ES-I3 (cell line): Measurements from ENCODE around the gene TMEM200A.

Experiments
- H3K36me3 ChIP-seq: 2 replicates; pipeline ENCODE4 v1.6.1; 2013; ENCODE audit warnings: mild to moderate bottlenecking, low read length, control low read depth, moderate library complexity; ENCODE audit not compliant: insufficient read depth
- H3K4me1 ChIP-seq: 2 replicates; pipeline ENCODE4 v1.6.1; 2013; ENCODE audit warnings: mild to moderate bottlenecking, control low read depth, low read length; ENCODE audit not compliant: insufficient read depth
- H3K9ac ChIP-seq: 2 replicates; pipeline ENCODE4 v1.6.1; 2013; ENCODE audit warnings: low read depth, mild to moderate bottlenecking, low read length, moderate library complexity
- H3K9me3 ChIP-seq: 2 replicates; pipeline ENCODE4 v1.6.1; 2013; ENCODE audit warnings: mild to moderate bottlenecking, low read length, moderate library complexity; ENCODE audit not compliant: control insufficient read depth, insufficient read depth

TMEM200A gene

GRCh38 chr6:130367767-130368166 is 1.9 kb downstream of the TMEM200A start:
- Histone ChIP-seq H3K9ac (no peak overlapping the region), H3K4me1 (peaks cover 7% of the 10 kb centered on the region), H3K36me3 (no peaks in the 10 kb centered on the region), H3K9me3 (no peaks in the 10 kb centered on the region)

- Histone ChIP-seq H3K9me3 (no peaks in the 10 kb centered on the region), H3K9ac (no peak overlapping the region), H3K36me3 (no peaks in the 10 kb centered on the region), H3K4me1 (peaks cover 11% of the 10 kb centered on the region)
Observed at GRCh38 chr6:130368576-130368975, 2.8 kb downstream of the TMEM200A start.

DNA sequence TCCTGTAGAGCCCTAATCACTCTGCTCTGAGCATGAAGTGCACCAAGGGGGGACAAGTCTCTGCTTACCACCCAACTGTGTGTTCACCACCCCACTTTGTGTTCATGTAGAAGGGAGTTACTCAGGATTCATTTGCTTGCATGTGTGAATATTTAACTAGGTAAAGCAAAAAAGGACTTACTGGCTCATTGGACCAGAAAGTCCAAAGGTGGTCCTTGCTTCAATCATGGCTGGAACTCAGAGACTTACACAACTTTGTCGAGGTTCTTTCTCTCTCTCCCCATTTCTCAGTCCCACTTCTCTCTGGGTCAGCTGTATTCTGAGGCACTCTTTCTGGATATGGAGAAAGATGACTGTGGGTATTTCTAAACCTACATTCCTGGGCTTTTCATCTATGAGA is 4.0 kb downstream of the TMEM200A start:
- H3K9me3 ChIP-seq, result no peaks in the 10 kb centered on the region
- H3K36me3 ChIP-seq, result no peaks in the 10 kb centered on the region
- no peak overlapping the region for H3K9ac ChIP-seq
- peaks cover 12% of the 10 kb centered on the region for H3K4me1 ChIP-seq

- H3K36me3 ChIP-seq, result no peaks in the 10 kb centered on the region
- no peaks in the 10 kb centered on the region for H3K9me3 ChIP-seq
- H3K9ac ChIP-seq, result no peak overlapping the region
- peaks cover 12% of the 10 kb centered on the region for H3K4me1 ChIP-seq
Observed at GRCh38 chr6:130371921-130372420, 6.2 kb downstream of the TMEM200A start.

DNA sequence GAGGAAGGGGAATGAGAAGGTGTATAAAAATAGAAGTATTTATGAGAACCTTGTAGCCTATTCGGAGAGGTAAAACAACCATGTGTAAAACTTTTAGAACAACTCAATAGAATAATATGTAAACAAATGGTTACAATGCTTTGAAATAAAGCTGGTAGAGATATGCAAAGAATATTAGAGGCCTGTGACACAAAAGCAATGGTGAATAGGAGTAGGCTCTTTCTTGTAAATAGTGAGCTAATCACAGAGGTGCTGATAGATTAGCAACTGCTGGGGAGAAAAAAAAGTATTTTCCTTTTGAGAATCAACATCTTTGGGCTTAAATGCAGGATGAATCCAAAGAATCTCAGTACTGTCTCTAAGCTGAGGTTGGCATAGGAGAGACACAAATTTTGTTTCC is 7.0 kb downstream of the TMEM200A start:
- Histone ChIP-seq H3K36me3 (no peaks in the 10 kb centered on the region), H3K9me3 (no peaks in the 10 kb centered on the region), H3K9ac (no peak overlapping the region), H3K4me1 (peaks cover 17% of the 10 kb centered on the region)

GRCh38 chr6:130373992-130374391 is 8.2 kb downstream of the TMEM200A start:
- H3K9me3 ChIP-seq, result no peaks in the 10 kb centered on the region
- H3K9ac ChIP-seq, result no peak overlapping the region
- peaks cover 17% of the 10 kb centered on the region for H3K4me1 ChIP-seq
- no peaks in the 10 kb centered on the region for H3K36me3 ChIP-seq

DNA sequence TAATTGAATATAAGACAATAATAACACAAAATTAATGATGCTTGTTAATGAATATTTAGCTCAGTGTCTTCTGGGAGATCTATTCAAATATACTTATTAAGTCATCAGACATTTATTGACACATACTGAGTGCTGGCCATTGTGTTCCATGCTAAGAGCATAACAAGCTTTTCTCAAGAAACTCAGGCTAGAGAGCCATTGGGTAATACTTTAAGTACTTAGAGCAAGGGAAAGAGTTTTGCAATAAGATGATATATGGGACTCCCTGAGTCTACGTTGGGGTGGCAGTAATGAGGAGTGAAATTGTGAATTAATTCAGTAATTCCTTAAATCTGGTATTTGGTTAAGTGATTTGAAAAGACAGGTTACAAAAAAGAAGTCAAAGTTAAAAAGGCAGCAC is 11.1 kb downstream of the TMEM200A start:
- no peaks in the 10 kb centered on the region for H3K9me3 ChIP-seq
- H3K9ac ChIP-seq, result no peak overlapping the region
- H3K4me1 ChIP-seq, result peaks cover 17% of the 10 kb centered on the region
- H3K36me3 ChIP-seq, result no peaks in the 10 kb centered on the region

DNA sequence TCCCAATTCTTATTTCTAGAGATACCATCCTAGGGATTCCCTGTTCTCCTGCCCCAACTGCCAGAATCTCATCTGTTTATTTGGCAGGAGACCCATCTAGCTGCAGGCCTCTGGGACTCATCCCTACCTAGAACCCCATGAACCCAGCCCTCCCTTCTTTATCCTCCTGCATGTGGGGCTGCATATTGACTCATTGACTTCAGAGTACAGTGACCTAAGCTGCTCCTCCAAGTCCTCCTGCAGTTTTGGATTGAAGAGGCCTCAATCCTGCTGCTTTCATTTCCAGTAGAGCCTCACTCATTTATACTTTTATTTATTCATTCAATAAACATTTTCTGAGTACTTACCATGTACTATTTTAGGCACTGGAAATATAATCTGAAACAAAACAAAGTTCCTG is 11.6 kb downstream of the TMEM200A start:
- Histone ChIP-seq H3K9me3 (no peaks in the 10 kb centered on the region), H3K4me1 (peaks cover 17% of the 10 kb centered on the region), H3K9ac (no peak overlapping the region), H3K36me3 (no peaks in the 10 kb centered on the region)

GRCh38 chr6:130377915-130378314 is 12.1 kb downstream of the TMEM200A start:
- Histone ChIP-seq H3K9me3 (no peaks in the 10 kb centered on the region), H3K9ac (no peak overlapping the region), H3K4me1 (peaks cover 13% of the 10 kb centered on the region), H3K36me3 (no peaks in the 10 kb centered on the region)

- Histone ChIP-seq H3K36me3 (no peaks in the 10 kb centered on the region), H3K4me1 (peaks cover 6% of the 10 kb centered on the region), H3K9me3 (no peaks in the 10 kb centered on the region), H3K9ac (no peak overlapping the region)
Observed at GRCh38 chr6:130379223-130379622, 13.4 kb downstream of the TMEM200A start.

DNA sequence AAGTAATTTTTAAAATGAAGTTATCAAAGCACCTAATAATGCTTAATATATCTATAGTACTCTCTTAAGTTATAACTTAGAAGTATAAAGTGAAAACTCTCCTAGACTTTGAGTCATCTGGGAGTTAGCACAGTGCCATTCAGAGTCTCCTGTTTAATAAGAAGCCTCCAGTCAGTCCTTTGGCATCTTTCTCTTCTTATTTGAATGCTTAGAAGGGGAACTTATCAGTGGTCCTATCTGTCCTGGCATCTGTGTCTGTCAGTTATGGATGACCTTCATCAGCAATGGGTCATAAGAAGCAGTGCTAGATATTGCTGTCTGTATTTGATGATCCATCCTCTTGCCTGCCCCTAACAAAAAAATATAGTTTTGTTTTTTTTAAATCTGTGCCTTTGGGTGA is 15.2 kb downstream of the TMEM200A start:
- Histone ChIP-seq H3K4me1 (peaks cover 6% of the 10 kb centered on the region; the same call in 1 of the 2 replicates), H3K9ac (no peak overlapping the region), H3K36me3 (no peaks in the 10 kb centered on the region), H3K9me3 (no peaks in the 10 kb centered on the region)

- no peaks in the 10 kb centered on the region for H3K36me3 ChIP-seq
- H3K4me1 ChIP-seq, result peaks cover 6% of the 10 kb centered on the region; the same call in 1 of the 2 replicates
- no peak overlapping the region for H3K9ac ChIP-seq
- no peaks in the 10 kb centered on the region for H3K9me3 ChIP-seq
Observed at GRCh38 chr6:130381459-130382380, 15.9 kb downstream of the TMEM200A start.

DNA sequence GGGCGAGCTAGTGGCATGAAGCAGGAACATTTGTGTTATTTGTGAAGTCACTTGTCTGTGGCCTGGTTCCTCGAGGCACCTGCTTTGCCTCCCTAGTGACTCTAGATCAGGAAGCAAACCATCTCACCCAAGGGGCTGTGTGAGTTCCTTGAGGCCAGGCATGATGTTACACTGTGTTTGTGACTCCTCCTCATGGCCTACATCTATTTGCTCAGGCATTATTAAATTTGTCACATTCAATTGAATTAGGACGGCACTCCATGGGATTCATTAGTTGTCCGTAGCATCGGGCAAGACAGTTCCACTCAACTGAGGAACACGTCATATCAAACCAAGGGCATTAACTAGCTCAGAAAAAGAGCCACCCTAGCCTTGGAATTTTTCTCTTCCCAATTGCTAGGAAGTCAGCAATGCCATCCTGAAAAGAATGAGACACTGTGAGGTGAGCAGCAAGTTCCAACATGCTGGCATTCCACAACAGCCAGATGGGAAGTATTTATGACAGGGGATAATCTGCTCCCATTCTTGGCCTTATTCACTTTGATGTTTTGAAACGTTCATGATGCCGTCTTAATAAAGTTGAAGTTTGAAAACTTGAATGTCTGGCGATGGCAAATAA is 17.2 kb downstream of the TMEM200A start:
- H3K9me3 ChIP-seq, result no peaks in the 10 kb centered on the region
- H3K4me1 ChIP-seq, result no peaks in the 10 kb centered on the region
- no peak overlapping the region for H3K9ac ChIP-seq
- H3K36me3 ChIP-seq, result no peaks in the 10 kb centered on the region

DNA sequence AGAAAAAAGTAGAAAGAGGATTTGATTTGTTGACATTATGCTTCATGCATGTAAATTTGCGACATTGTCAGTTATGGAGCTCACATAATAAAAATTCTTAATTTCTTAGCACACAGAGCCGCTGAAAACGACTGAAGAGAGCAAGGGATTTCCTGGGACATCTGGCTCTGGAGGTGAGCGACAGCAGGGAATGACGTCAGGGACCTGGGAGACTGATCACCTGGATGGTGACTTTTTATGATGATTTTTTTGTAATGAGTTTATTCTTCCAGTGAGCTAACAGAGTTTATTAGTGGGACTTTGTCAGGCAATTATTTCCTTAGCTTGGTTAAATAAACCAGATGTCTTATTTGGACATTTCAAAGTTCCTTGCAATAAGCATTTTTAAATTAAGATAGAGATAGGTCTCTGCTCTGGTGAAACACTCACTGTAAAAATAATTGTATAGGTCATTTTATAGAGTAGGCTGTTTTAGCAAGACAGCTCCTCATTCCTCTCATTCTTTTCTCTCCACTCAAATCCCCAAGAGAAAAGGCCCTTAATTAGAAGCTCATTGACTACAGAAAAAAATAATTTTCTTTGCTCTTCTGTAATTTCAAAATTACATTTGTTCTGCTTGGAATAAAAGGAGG is 19.4 kb downstream of the TMEM200A start:
- Histone ChIP-seq H3K4me1 (peaks cover under 1% of the 10 kb centered on the region; the same call in 1 of the 2 replicates), H3K9me3 (no peaks in the 10 kb centered on the region), H3K9ac (no peak overlapping the region), H3K36me3 (no peaks in the 10 kb centered on the region)
